Measurements from ENCODE around the gene SRC.

SRC gene

DNA sequence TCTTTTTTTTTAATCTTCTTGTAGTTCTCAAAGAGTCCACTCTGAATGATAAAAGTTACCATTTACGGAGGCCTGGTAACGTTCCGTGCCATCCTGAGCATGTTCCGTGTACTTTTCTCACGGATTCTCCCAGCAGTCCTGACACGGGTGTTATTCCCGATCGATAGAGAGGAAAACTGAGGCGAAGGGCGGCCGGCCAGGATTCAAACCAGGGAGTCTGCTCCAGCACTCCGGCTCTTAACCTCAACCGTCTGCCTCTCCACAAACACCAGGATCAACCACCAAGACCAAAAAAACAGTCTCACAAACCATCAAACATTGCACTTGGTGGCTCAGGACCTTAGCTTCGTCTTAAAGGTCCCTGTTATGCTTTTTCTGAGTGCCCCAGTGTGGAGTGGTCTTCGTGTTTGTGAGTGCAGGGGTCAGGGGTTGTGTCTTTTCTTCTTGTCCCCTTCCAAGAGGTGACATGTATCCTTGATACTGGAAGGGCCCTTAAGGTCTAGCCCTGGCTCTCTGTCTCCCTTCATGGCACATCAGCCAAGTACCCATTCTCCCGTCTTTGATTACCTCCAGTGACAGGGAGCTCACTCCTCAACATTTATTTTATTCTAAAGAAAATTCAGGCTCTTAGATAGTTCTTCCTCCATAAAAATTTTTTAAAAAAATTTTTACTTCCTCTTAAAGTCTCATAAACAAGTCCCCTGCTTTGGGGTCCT lies 35.1 kb downstream of the SRC start:
- no peak for TF ChIP-seq PPARA (CRISPR knock-in tag; IDR thresholded peaks at IDR 0.05; ENCODE audit: borderline replicate concordance)
- TF ChIP-seq ZNF8 (CRISPR knock-in tag; IDR thresholded peaks at IDR 0.05) = no peak
- TF ChIP-seq SNAI2 (CRISPR knock-in tag; IDR thresholded peaks at IDR 0.05) = no peak
- TF ChIP-seq ZNF70 (CRISPR knock-in tag; IDR thresholded peaks at IDR 0.05) = no peak
- TF ChIP-seq CSDC2 (CRISPR knock-in tag; IDR thresholded peaks at IDR 0.05) = no peak
- TF ChIP-seq OSR1 (CRISPR knock-in tag; IDR thresholded peaks at IDR 0.05) = no peak
- TF ChIP-seq TOX (CRISPR knock-in tag; IDR thresholded peaks at IDR 0.05; ENCODE audit: borderline replicate concordance) = no peak
- no peak for TF ChIP-seq ESRRG (CRISPR knock-in tag; IDR thresholded peaks at IDR 0.05)
- TF ChIP-seq GLIS3 (CRISPR knock-in tag; IDR thresholded peaks at IDR 0.05) = no peak
- TF ChIP-seq ARNTL (CRISPR knock-in tag; IDR thresholded peaks at IDR 0.05; ENCODE audit: borderline replicate concordance, low read depth) = no peak
- TF ChIP-seq, protein P1, sequence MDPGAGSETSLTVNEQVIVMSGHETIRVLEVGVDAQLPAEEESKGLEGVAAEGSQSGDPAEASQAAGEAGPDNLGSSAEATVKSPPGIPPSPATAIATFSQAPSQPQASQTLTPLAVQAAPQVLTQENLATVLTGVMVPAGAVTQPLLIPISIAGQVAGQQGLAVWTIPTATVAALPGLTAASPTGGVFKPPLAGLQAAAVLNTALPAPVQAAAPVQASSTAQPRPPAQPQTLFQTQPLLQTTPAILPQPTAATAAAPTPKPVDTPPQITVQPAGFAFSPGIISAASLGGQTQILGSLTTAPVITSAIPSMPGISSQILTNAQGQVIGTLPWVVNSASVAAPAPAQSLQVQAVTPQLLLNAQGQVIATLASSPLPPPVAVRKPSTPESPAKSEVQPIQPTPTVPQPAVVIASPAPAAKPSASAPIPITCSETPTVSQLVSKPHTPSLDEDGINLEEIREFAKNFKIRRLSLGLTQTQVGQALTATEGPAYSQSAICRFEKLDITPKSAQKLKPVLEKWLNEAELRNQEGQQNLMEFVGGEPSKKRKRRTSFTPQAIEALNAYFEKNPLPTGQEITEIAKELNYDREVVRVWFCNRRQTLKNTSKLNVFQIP (CRISPR knock-in tag; IDR thresholded peaks at IDR 0.05; ENCODE audit: borderline replicate concordance, low read depth) = no peak
- TF ChIP-seq ZNF565 (CRISPR knock-in tag; conservative IDR thresholded peaks at IDR 0.05; ENCODE audit: low read depth) = no peak
- TF ChIP-seq, protein P2, sequence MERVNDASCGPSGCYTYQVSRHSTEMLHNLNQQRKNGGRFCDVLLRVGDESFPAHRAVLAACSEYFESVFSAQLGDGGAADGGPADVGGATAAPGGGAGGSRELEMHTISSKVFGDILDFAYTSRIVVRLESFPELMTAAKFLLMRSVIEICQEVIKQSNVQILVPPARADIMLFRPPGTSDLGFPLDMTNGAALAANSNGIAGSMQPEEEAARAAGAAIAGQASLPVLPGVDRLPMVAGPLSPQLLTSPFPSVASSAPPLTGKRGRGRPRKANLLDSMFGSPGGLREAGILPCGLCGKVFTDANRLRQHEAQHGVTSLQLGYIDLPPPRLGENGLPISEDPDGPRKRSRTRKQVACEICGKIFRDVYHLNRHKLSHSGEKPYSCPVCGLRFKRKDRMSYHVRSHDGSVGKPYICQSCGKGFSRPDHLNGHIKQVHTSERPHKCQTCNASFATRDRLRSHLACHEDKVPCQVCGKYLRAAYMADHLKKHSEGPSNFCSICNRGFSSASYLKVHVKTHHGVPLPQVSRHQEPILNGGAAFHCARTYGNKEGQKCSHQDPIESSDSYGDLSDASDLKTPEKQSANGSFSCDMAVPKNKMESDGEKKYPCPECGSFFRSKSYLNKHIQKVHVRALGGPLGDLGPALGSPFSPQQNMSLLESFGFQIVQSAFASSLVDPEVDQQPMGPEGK (CRISPR knock-in tag; IDR thresholded peaks at IDR 0.05; ENCODE audit: borderline replicate concordance) = no peak
- no peak for TF ChIP-seq TCF4 (CRISPR knock-in tag; IDR thresholded peaks at IDR 0.05; ENCODE audit: borderline replicate concordance)
- no peak for TF ChIP-seq ZFP30 (CRISPR knock-in tag; IDR thresholded peaks at IDR 0.05)
- TF ChIP-seq, protein P3, sequence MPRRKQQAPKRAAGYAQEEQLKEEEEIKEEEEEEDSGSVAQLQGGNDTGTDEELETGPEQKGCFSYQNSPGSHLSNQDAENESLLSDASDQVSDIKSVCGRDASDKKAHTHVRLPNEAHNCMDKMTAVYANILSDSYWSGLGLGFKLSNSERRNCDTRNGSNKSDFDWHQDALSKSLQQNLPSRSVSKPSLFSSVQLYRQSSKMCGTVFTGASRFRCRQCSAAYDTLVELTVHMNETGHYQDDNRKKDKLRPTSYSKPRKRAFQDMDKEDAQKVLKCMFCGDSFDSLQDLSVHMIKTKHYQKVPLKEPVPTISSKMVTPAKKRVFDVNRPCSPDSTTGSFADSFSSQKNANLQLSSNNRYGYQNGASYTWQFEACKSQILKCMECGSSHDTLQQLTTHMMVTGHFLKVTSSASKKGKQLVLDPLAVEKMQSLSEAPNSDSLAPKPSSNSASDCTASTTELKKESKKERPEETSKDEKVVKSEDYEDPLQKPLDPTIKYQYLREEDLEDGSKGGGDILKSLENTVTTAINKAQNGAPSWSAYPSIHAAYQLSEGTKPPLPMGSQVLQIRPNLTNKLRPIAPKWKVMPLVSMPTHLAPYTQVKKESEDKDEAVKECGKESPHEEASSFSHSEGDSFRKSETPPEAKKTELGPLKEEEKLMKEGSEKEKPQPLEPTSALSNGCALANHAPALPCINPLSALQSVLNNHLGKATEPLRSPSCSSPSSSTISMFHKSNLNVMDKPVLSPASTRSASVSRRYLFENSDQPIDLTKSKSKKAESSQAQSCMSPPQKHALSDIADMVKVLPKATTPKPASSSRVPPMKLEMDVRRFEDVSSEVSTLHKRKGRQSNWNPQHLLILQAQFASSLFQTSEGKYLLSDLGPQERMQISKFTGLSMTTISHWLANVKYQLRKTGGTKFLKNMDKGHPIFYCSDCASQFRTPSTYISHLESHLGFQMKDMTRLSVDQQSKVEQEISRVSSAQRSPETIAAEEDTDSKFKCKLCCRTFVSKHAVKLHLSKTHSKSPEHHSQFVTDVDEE (CRISPR knock-in tag; IDR thresholded peaks at IDR 0.05) = no peak
- TF ChIP-seq ZC3H10 (CRISPR knock-in tag; IDR thresholded peaks at IDR 0.05) = no peak
- no peak for TF ChIP-seq RARB (CRISPR knock-in tag; IDR thresholded peaks at IDR 0.05)
- ATAC-seq = no peak

DNA sequence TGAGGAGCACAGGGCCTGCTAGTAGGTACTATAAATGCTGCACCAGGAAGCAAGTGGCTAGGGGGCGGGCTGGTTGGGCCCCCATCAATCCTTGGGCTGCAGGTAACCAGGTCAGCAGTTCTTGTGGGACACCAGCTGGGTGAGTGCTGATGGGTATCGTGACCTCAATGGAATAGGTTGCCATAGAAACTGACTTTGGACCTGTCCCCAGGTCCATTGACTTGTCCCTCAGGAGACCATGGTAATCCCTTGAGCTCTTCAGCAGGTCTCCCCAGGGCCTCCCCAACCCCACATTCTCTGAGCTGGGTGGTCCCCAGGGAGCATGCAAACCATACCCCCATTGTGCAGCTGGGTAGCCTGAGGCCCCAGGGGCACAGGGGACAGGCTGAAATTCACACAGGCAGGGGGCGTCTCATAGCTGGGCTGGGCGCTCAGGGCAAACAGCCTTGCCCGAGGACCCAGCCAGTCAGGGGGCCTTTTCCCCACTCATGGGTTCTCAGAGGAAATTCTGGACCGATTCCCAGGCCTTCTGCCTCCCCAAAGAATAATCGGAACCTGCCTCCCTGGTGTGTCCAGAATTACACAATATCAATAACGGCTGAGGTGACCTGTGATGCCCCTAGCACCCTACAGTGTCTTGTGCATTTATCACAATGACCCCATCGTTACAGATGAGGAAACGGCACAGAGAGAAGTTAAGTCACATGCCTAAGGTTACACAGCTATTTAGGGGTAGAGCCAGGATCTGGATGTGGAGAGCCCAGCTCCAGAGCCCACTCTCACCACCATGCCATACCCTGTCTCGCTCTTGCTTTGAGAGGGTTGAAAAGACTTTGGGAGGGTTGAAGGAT lies 35.9 kb downstream of the SRC start:
- no peak for ATAC-seq
- TF ChIP-seq, protein P4, sequence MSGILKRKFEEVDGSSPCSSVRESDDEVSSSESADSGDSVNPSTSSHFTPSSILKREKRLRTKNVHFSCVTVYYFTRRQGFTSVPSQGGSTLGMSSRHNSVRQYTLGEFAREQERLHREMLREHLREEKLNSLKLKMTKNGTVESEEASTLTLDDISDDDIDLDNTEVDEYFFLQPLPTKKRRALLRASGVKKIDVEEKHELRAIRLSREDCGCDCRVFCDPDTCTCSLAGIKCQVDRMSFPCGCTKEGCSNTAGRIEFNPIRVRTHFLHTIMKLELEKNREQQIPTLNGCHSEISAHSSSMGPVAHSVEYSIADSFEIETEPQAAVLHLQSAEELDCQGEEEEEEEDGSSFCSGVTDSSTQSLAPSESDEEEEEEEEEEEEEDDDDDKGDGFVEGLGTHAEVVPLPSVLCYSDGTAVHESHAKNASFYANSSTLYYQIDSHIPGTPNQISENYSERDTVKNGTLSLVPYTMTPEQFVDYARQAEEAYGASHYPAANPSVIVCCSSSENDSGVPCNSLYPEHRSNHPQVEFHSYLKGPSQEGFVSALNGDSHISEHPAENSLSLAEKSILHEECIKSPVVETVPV (CRISPR knock-in tag; IDR thresholded peaks at IDR 0.05) = no peak
- TF ChIP-seq ZNF70 (CRISPR knock-in tag; IDR thresholded peaks at IDR 0.05) = no peak
- TF ChIP-seq, protein P1 (CRISPR knock-in tag; IDR thresholded peaks at IDR 0.05; ENCODE audit: borderline replicate concordance, low read depth) = no peak
- no peak for TF ChIP-seq TCF4 (CRISPR knock-in tag; IDR thresholded peaks at IDR 0.05; ENCODE audit: borderline replicate concordance)
- TF ChIP-seq, protein P3 (CRISPR knock-in tag; IDR thresholded peaks at IDR 0.05) = no peak
- no peak for TF ChIP-seq ZFP30 (CRISPR knock-in tag; IDR thresholded peaks at IDR 0.05)
- TF ChIP-seq, protein P2 (CRISPR knock-in tag; IDR thresholded peaks at IDR 0.05; ENCODE audit: borderline replicate concordance) = no peak
- TF ChIP-seq BACH2 (CRISPR knock-in tag; IDR thresholded peaks at IDR 0.05; ENCODE audit: borderline replicate concordance) = no peak
- no peak for TF ChIP-seq ZNF8 (CRISPR knock-in tag; IDR thresholded peaks at IDR 0.05)
- no peak for TF ChIP-seq CSDC2 (CRISPR knock-in tag; IDR thresholded peaks at IDR 0.05)
- no peak for TF ChIP-seq ZC3H10 (CRISPR knock-in tag; IDR thresholded peaks at IDR 0.05)
- no peak for TF ChIP-seq GLIS3 (CRISPR knock-in tag; IDR thresholded peaks at IDR 0.05)
- no peak for TF ChIP-seq OSR1 (CRISPR knock-in tag; IDR thresholded peaks at IDR 0.05)
- TF ChIP-seq ZFP3 (CRISPR knock-in tag; IDR thresholded peaks at IDR 0.05) = no peak
- no peak for TF ChIP-seq TOX (CRISPR knock-in tag; IDR thresholded peaks at IDR 0.05; ENCODE audit: borderline replicate concordance)
